ENCODE data around the gene CMTM7.

Gene CMTM7

GRCh38 chr3:32401126-32401525, 9.5 kb downstream of the CMTM7 start:
- H3K4me2 ChIP-seq (ENCODE audit: low read length), result peak overlapping the region; percentile 78
- H3K4me3 ChIP-seq (ENCODE audit: low read length), result peak overlapping the region; percentile 71
- H3K27ac ChIP-seq (ENCODE audit: low read depth, low read length), result peak overlapping the region; percentile 46
- no peaks in the 10 kb centered on the region for H3K27me3 ChIP-seq (ENCODE audit: control insufficient read depth, low read length)
- peaks cover 41% of the 10 kb centered on the region for H3K4me1 ChIP-seq (ENCODE audit: control insufficient read depth, low read length)
- H3F3A ChIP-seq (ENCODE audit: control insufficient read depth, insufficient read depth), result peaks cover 23% of the 10 kb centered on the region
- TF ChIP-seq CTCF (IDR thresholded peaks at IDR 0.05; ENCODE audit: low read depth, low read length, poor library complexity, severe bottlenecking) (no peak), EZH2phosphoT487 (IDR thresholded peaks at IDR 0.05; ENCODE audit: borderline replicate concordance, low read length) (no peak)
- H3K9me2 ChIP-seq (replicated peaks; ENCODE audit: control insufficient read depth, low read length), result no peaks in the 10 kb centered on the region
- no peaks in the 10 kb centered on the region for H4K20me1 ChIP-seq (ENCODE audit: control insufficient read depth, insufficient read depth, low read depth, low read length)
- H3K36me3 ChIP-seq (ENCODE audit: control insufficient read depth, low read length), result no peaks in the 10 kb centered on the region
- peaks cover 10% of the 10 kb centered on the region; the same call in 1 of the 2 replicates for H3K79me2 ChIP-seq (ENCODE audit: control insufficient read depth, low read length)
- H3K9me3 ChIP-seq (ENCODE audit: control insufficient read depth, insufficient read depth, low read length), result no peaks in the 10 kb centered on the region

- Histone ChIP-seq H3K36me3 (ENCODE audit: control insufficient read depth, low read length) (no peaks in the 10 kb centered on the region), H3K27me3 (ENCODE audit: control insufficient read depth, low read length) (no peaks in the 10 kb centered on the region), H3F3A (ENCODE audit: control insufficient read depth, insufficient read depth) (peaks cover 23% of the 10 kb centered on the region), H3K9me2 (replicated peaks; ENCODE audit: control insufficient read depth, low read length) (no peaks in the 10 kb centered on the region), H3K4me3 (ENCODE audit: low read length) (peak overlapping the region; percentile 71), H4K20me1 (ENCODE audit: control insufficient read depth, insufficient read depth, low read depth, low read length) (no peaks in the 10 kb centered on the region), H3K79me2 (ENCODE audit: control insufficient read depth, low read length) (peaks cover 10% of the 10 kb centered on the region; the same call in 1 of the 2 replicates), H3K9me3 (ENCODE audit: control insufficient read depth, insufficient read depth, low read length) (no peaks in the 10 kb centered on the region), H3K4me2 (ENCODE audit: low read length) (peak overlapping the region; percentile 78), H3K4me1 (ENCODE audit: control insufficient read depth, low read length) (peaks cover 41% of the 10 kb centered on the region), H3K27ac (ENCODE audit: low read depth, low read length) (peak overlapping the region; percentile 46)
- TF ChIP-seq EZH2phosphoT487 (IDR thresholded peaks at IDR 0.05; ENCODE audit: borderline replicate concordance, low read length) (no peak), CTCF (IDR thresholded peaks at IDR 0.05; ENCODE audit: low read depth, low read length, poor library complexity, severe bottlenecking) (no peak)
Measured at GRCh38 chr3:32401556-32402081, 10.0 kb downstream of the CMTM7 start.

GRCh38 chr3:32403663-32404062, 12.0 kb downstream of the CMTM7 start:
- H3K4me2 ChIP-seq (ENCODE audit: low read length), result no peak overlapping the region
- no peak overlapping the region for H3K4me3 ChIP-seq (ENCODE audit: low read length)
- no peak overlapping the region for H3K27ac ChIP-seq (ENCODE audit: low read depth, low read length)
- peaks cover 19% of the 10 kb centered on the region for H3F3A ChIP-seq (ENCODE audit: control insufficient read depth, insufficient read depth)
- H3K9me3 ChIP-seq (ENCODE audit: control insufficient read depth, insufficient read depth, low read length), result no peaks in the 10 kb centered on the region
- H3K36me3 ChIP-seq (ENCODE audit: control insufficient read depth, low read length), result no peaks in the 10 kb centered on the region
- peaks cover 41% of the 10 kb centered on the region for H3K4me1 ChIP-seq (ENCODE audit: control insufficient read depth, low read length)
- H3K27me3 ChIP-seq (ENCODE audit: control insufficient read depth, low read length), result no peaks in the 10 kb centered on the region
- TF ChIP-seq CTCF (IDR thresholded peaks at IDR 0.05; ENCODE audit: low read depth, low read length, poor library complexity, severe bottlenecking), result no peak
- no peak for TF ChIP-seq EZH2phosphoT487 (IDR thresholded peaks at IDR 0.05; ENCODE audit: borderline replicate concordance, low read length)
- no peaks in the 10 kb centered on the region for H4K20me1 ChIP-seq (ENCODE audit: control insufficient read depth, insufficient read depth, low read depth, low read length)
- H3K9me2 ChIP-seq (replicated peaks; ENCODE audit: control insufficient read depth, low read length), result no peaks in the 10 kb centered on the region
- peaks cover 10% of the 10 kb centered on the region; the same call in 1 of the 2 replicates for H3K79me2 ChIP-seq (ENCODE audit: control insufficient read depth, low read length)

All from DOHH2 (cell line).